Suprapubic skin (tissue), 4 donors: ENCODE measurements around the gene DBR1. TPM values are rescaled to one million over a fixed set of nuclear protein-coding genes. Genes with fewer than 3 reads are reported as not detected.

Source experiments
- DNase-seq, 2 donors: peaks; one replicate each; pipeline ENCODE4 v3.0.0-alpha.2; 2019; ENCODE audit warnings: low spot score in 2 of 2
- H3K27ac ChIP-seq: fragments of 200-600 bp; sonication (generic); one replicate; pipeline ENCODE4 v1.5.1; 2019
- H3K27me3 ChIP-seq: fragments of 200-600 bp; sonication (generic); one replicate; pipeline ENCODE4 v1.5.1; 2019
- H3K36me3 ChIP-seq: fragments of 200-600 bp; sonication (generic); one replicate; pipeline ENCODE4 v1.5.1; 2019
- H3K4me1 ChIP-seq: fragments of 200-600 bp; sonication (generic); one replicate; pipeline ENCODE4 v1.5.1; 2019
- H3K4me3 ChIP-seq: fragments of 200-600 bp; sonication (generic); one replicate; pipeline ENCODE4 v1.5.1; 2019; ENCODE audit warnings: mild to moderate bottlenecking
- H3K9me3 ChIP-seq: fragments of 200-600 bp; sonication (generic); one replicate; pipeline ENCODE4 v1.5.1; 2019
- EP300 ChIP-seq: sonication (generic); formaldehyde crosslinking; IDR thresholded peaks from one replicate; pipeline ENCODE4 v1.6.1; 2017; ENCODE audit warnings: antibody characterized with exemption
- POLR2A ChIP-seq, 2 donors: fragments of 450-650 bp; IDR thresholded peaks; one replicate each; pipeline ENCODE4 v1.6.1; 2017; ENCODE audit warnings: antibody characterized with exemption in 2 of 2, mild to moderate bottlenecking in 2 of 2, moderate library complexity in 2 of 2
- POLR2AphosphoS5 ChIP-seq, 3 donors: sonication (generic); formaldehyde crosslinking; IDR thresholded peaks; one replicate each; pipeline ENCODE4 v1.6.1; 2017; ENCODE audit warnings: antibody characterized with exemption in 3 of 3
- WGBS: methylation state at CpG from one replicate; pipeline ENCODE4 v1.1.5; 2018; 5-methylcytosine and 5-hydroxymethylcytosine counted together
- total RNA-seq, 4 donors: library from RNA; depleted of rRNA; stranded (reverse); fragments of >200 nt; gene quantifications; one replicate each; pipeline ENCODE4 v1.1.0, GENCODE V29; 2016
- TF ChIP-seq, protein P1 (sequence below), 2 donors: fragments of 200-600 bp in 1 of 2; fragments of 450-650 bp in 1 of 2; sonication (generic) in 1 of 2; IDR thresholded peaks; one replicate each; pipeline ENCODE4 v1.5.1; 2016 to 2019; ENCODE audit warnings: antibody characterized with exemption in 2 of 2, mild to moderate bottlenecking in 1 of 2, moderate library complexity in 1 of 2

Gene DBR1
- total RNA-seq, 4 donors from 2014 or later: 12.7 to 13.3 (median 12.8) TPM

DNA sequence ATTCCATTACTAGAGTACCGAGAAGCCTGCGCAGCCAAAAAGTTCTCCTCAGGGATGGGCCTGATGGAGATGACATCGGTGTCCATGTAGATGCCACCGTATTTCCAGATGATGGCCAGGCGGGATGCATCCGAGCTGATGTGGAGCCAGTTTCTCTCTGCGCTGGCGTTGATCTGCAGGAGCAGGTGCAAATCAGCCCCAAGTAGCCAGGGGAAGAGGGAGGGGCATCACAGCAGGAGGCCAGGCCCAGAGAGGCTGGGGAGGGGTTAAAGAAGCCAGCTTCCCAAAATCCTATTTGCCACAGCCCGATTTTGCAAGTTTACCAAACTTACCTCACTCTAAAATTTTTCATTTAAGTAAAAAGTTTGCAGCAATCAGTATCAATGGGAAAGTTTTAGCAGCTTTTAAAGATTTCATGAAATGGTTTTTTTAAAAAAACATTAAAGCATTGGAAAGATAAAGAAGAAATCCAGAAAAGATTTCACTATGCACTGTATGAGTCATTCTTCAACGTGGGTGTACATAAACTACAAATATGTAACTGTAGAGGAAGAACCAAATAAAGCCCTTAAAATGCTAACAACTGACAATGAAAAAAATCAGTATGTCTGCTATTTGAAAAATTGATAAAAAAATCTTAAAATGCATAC, 49.9 kb downstream of the DBR1 start:
- TF ChIP-seq POLR2AphosphoS5 (IDR thresholded peaks at IDR 0.05) (no peak), POLR2A (IDR thresholded peaks at IDR 0.05) (no peak), EP300 (no peak)
- TF ChIP-seq, protein P1, sequence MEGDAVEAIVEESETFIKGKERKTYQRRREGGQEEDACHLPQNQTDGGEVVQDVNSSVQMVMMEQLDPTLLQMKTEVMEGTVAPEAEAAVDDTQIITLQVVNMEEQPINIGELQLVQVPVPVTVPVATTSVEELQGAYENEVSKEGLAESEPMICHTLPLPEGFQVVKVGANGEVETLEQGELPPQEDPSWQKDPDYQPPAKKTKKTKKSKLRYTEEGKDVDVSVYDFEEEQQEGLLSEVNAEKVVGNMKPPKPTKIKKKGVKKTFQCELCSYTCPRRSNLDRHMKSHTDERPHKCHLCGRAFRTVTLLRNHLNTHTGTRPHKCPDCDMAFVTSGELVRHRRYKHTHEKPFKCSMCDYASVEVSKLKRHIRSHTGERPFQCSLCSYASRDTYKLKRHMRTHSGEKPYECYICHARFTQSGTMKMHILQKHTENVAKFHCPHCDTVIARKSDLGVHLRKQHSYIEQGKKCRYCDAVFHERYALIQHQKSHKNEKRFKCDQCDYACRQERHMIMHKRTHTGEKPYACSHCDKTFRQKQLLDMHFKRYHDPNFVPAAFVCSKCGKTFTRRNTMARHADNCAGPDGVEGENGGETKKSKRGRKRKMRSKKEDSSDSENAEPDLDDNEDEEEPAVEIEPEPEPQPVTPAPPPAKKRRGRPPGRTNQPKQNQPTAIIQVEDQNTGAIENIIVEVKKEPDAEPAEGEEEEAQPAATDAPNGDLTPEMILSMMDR (IDR thresholded peaks at IDR 0.05): no peak
- H3K9me3 ChIP-seq: no peaks in the 10 kb centered on the region
- H3K36me3 ChIP-seq: no peaks in the 10 kb centered on the region
- no peaks in the 10 kb centered on the region for H3K4me1 ChIP-seq
- no peak for DNase-seq
- no peaks in the 10 kb centered on the region for H3K27me3 ChIP-seq
- no peak overlapping the region for H3K4me3 ChIP-seq
- 73% methylated on average over 10 of the region's 10 CpGs for WGBS
- no peak overlapping the region for H3K27ac ChIP-seq

DNA sequence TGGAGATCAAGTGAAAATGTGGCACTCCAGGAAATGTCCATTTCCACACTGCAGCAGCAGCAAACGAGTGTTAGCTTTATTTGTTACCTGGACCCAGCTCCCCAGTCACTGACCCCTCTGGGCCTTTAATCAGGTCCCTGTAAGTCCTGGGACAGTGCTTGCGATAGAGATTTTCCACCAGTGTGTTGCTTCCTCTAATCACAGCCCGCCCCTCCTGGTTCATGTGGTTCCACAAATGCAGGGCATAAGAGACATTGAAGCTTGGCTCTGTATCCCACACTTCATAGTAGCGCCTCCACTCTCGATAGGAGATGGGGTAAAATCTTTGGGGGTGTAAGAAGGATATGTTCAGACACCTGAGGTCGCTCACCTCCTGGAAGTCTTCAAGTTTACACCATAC, 50.5 kb downstream of the DBR1 start:
- no peak for TF ChIP-seq EP300
- no peak for TF ChIP-seq POLR2AphosphoS5 (IDR thresholded peaks at IDR 0.05)
- no peak for TF ChIP-seq POLR2A (IDR thresholded peaks at IDR 0.05)
- TF ChIP-seq, protein P1 (IDR thresholded peaks at IDR 0.05): no peak
- no peak overlapping the region for H3K4me3 ChIP-seq
- no peaks in the 10 kb centered on the region for H3K27me3 ChIP-seq
- 91% methylated on average over 6 of the region's 6 CpGs for WGBS
- no peaks in the 10 kb centered on the region for H3K36me3 ChIP-seq
- H3K9me3 ChIP-seq: no peaks in the 10 kb centered on the region
- H3K4me1 ChIP-seq: no peaks in the 10 kb centered on the region
- DNase-seq: no peak
- no peak overlapping the region for H3K27ac ChIP-seq

DNA sequence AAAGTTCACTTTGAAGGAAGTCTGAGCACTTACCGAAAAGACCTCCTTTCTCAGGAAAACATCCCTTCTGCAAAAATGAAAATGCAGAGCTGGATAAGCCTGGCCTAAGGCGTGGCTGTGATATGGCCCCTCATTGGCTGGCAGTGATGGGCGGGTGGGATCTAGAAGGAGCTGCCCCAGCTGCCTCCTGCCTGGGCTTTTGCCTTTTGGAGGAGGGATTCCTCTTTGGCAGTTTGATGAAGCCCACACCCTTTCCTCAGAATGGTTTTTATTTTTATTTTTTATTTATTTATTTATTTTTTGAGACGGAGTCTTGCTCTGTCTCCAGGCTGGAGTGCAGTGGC, 55.3 kb downstream of the DBR1 start:
- Histone ChIP-seq H3K4me1 (peaks cover 22% of the 10 kb centered on the region), H3K27me3 (no peaks in the 10 kb centered on the region), H3K36me3 (no peaks in the 10 kb centered on the region), H3K27ac (no peak overlapping the region), H3K4me3 (no peak overlapping the region), H3K9me3 (no peaks in the 10 kb centered on the region)
- WGBS: 58% methylated on average over 4 of the region's 4 CpGs
- DNase-seq: no peak
- TF ChIP-seq POLR2AphosphoS5 (IDR thresholded peaks at IDR 0.05): no peak
- no peak for TF ChIP-seq POLR2A (IDR thresholded peaks at IDR 0.05)
- TF ChIP-seq EP300: no peak
- TF ChIP-seq, protein P1 (IDR thresholded peaks at IDR 0.05): no peak

DNA sequence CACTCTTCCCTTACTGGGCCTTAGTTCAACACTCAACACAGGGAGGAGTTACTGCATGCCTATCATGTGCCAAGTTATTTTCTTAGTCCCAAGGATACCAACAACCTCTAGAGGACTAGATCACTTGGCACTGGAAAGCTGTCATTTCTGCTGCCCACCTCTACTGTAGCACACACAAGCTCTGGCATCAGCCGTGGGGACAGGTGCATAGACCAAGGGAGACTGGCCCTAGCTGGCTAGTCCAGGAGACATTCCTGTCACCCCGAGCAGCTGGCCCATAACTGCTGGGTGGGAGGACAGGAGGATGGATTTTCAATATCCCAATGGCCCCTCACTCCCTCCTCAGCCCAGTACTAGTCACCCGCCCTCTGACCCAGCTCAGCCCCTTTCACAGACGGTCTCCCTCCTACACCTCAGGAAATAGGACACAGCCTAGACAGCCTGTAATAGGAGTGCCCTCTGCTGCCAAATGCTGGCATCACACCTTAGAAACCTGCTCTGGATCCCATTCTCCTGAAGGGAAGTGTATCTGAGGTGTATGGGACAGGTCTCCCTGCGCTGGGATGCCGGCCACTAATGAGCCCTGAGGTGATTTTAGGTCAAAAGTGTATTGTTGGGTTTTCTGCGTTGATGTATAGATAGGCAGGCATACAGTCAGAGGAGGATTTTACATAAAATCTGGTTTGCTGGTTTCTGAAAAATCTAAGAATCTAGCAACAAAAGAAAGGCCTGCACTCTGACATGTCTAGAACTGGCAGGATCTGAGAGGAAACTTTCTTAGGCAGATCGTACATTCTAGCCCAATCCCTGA, 55.9 kb downstream of the DBR1 start:
- no peaks in the 10 kb centered on the region for H3K9me3 ChIP-seq
- peaks cover 28% of the 10 kb centered on the region for H3K4me1 ChIP-seq
- no peak overlapping the region for H3K4me3 ChIP-seq
- H3K27me3 ChIP-seq: no peaks in the 10 kb centered on the region
- no peak for TF ChIP-seq POLR2AphosphoS5 (IDR thresholded peaks at IDR 0.05)
- no peak for TF ChIP-seq POLR2A (IDR thresholded peaks at IDR 0.05)
- no peak for TF ChIP-seq EP300
- TF ChIP-seq, protein P1 (IDR thresholded peaks at IDR 0.05): peak; percentile 45 to 78
- DNase-seq: peak in 1 of 2 donors; percentile 83
- no peak overlapping the region for H3K27ac ChIP-seq
- no peaks in the 10 kb centered on the region for H3K36me3 ChIP-seq
- WGBS: 30% methylated on average over 8 of the region's 8 CpGs
